ENCODE data around the gene GSS. TPM values are rescaled to one million over a fixed set of nuclear protein-coding genes. Genes with fewer than 3 reads are reported as not detected.
A peak's percentile ranks its signal among the peaks of the same experiment; 100 is the strongest.

Gene GSS
- total RNA-seq, 1 donor from 2014 or later: 48.3 TPM

GRCh38 chr20:34892671-34893070 is 62.9 kb downstream of the GSS start:
- no peak overlapping the region for H3K4me3 Mint-ChIP-seq (ENCODE audit: unreplicated experiment)
- TF ChIP-seq CTCF (IDR thresholded peaks at IDR 0.05; ENCODE audit: unreplicated experiment): no peak

GRCh38 chr20:34891166-34892062 is 64.2 kb downstream of the GSS start:
- Mint-ChIP-seq H3K27me3 (ENCODE audit: unreplicated experiment) (peaks cover 1% of the 10 kb centered on the region), H3K36me3 (ENCODE audit: low read depth, unreplicated experiment) (peaks cover 8% of the 10 kb centered on the region), H3K9me3 (ENCODE audit: unreplicated experiment) (no peaks in the 10 kb centered on the region), H3K4me1 (ENCODE audit: unreplicated experiment) (peaks cover 6% of the 10 kb centered on the region), H3K27ac (ENCODE audit: unreplicated experiment) (no peak overlapping the region), H3K4me3 (ENCODE audit: unreplicated experiment) (no peak overlapping the region)
- no peak for TF ChIP-seq CTCF (IDR thresholded peaks at IDR 0.05; ENCODE audit: unreplicated experiment)
- DNase-seq (ENCODE audit: low spot score): no peak

More at GRCh38 chr20:34892671-34893070, 62.9 kb downstream of the GSS start:
- H3K27ac Mint-ChIP-seq (ENCODE audit: unreplicated experiment): no peak overlapping the region
- no peaks in the 10 kb centered on the region for H3K9me3 Mint-ChIP-seq (ENCODE audit: unreplicated experiment)
- peaks cover 1% of the 10 kb centered on the region for H3K27me3 Mint-ChIP-seq (ENCODE audit: unreplicated experiment)
- peaks cover 6% of the 10 kb centered on the region for H3K4me1 Mint-ChIP-seq (ENCODE audit: unreplicated experiment)
- H3K36me3 Mint-ChIP-seq (ENCODE audit: low read depth, unreplicated experiment): peaks cover 8% of the 10 kb centered on the region
- DNase-seq (ENCODE audit: low spot score): no peak

- H3K36me3 Mint-ChIP-seq (ENCODE audit: low read depth, unreplicated experiment): peaks cover 8% of the 10 kb centered on the region
- DNase-seq (ENCODE audit: low spot score): no peak
- H3K4me3 Mint-ChIP-seq (ENCODE audit: unreplicated experiment): peak overlapping the region; percentile 22
- TF ChIP-seq CTCF (IDR thresholded peaks at IDR 0.05; ENCODE audit: unreplicated experiment): no peak
- H3K27me3 Mint-ChIP-seq (ENCODE audit: unreplicated experiment): peaks cover 1% of the 10 kb centered on the region
- peaks cover 6% of the 10 kb centered on the region for H3K4me1 Mint-ChIP-seq (ENCODE audit: unreplicated experiment)
- H3K27ac Mint-ChIP-seq (ENCODE audit: unreplicated experiment): no peak overlapping the region
- no peaks in the 10 kb centered on the region for H3K9me3 Mint-ChIP-seq (ENCODE audit: unreplicated experiment)
Measured at GRCh38 chr20:34888468-34888867, 67.1 kb downstream of the GSS start.

- no peaks in the 10 kb centered on the region for H3K9me3 Mint-ChIP-seq (ENCODE audit: unreplicated experiment)
- H3K36me3 Mint-ChIP-seq (ENCODE audit: low read depth, unreplicated experiment): peaks cover 12% of the 10 kb centered on the region
- H3K27ac Mint-ChIP-seq (ENCODE audit: unreplicated experiment): no peak overlapping the region
- DNase-seq (ENCODE audit: low spot score): no peak
- TF ChIP-seq CTCF (IDR thresholded peaks at IDR 0.05; ENCODE audit: unreplicated experiment): no peak
- peaks cover 1% of the 10 kb centered on the region for H3K27me3 Mint-ChIP-seq (ENCODE audit: unreplicated experiment)
- H3K4me1 Mint-ChIP-seq (ENCODE audit: unreplicated experiment): no peaks in the 10 kb centered on the region
- no peak overlapping the region for H3K4me3 Mint-ChIP-seq (ENCODE audit: unreplicated experiment)
Measured at GRCh38 chr20:34887023-34887422, 68.6 kb downstream of the GSS start.

- H3K9me3 Mint-ChIP-seq (ENCODE audit: unreplicated experiment): no peaks in the 10 kb centered on the region
Measured at GRCh38 chr20:34886122-34886521, 69.5 kb downstream of the GSS start.

More at GRCh38 chr20:34886122-34886521, 69.5 kb downstream of the GSS start:
- TF ChIP-seq CTCF (IDR thresholded peaks at IDR 0.05; ENCODE audit: unreplicated experiment): no peak
- no peak overlapping the region for H3K4me3 Mint-ChIP-seq (ENCODE audit: unreplicated experiment)
- H3K27ac Mint-ChIP-seq (ENCODE audit: unreplicated experiment): no peak overlapping the region
- H3K27me3 Mint-ChIP-seq (ENCODE audit: unreplicated experiment): peaks cover 1% of the 10 kb centered on the region
- H3K4me1 Mint-ChIP-seq (ENCODE audit: unreplicated experiment): no peaks in the 10 kb centered on the region
- H3K36me3 Mint-ChIP-seq (ENCODE audit: low read depth, unreplicated experiment): peaks cover 12% of the 10 kb centered on the region
- no peak for DNase-seq (ENCODE audit: low spot score)
